OCI-LY7 (cell line): Measurements from ENCODE around the gene FBXO42. TPM values are rescaled to one million over a fixed set of nuclear protein-coding genes. Genes with fewer than 3 reads are reported as not detected.

ENCODE experiments used
- BruUV-seq: library from RNA; stranded (reverse); fragments of 400-500 nt; replicated peaks from 2 replicates; lab custom pipeline; 2021; lab: Mats Ljungman, UMichigan
- CTCF ChIA-PET: fragments of 300-600 bp; sonication (Branson Sonifier 250); formaldehyde crosslinking; loops from one replicate; lab custom pipeline; 2022; ENCODE audit warnings: antibody characterized with exemption; ENCODE audit not compliant: unreplicated experiment; lab: Charles Lee
- POLR2A ChIA-PET: fragments of 300-600 bp; sonication (Branson Sonifier 250); formaldehyde crosslinking; loops from one replicate; lab custom pipeline; 2022; ENCODE audit warnings: antibody characterized with exemption; lab: Charles Lee
- DNase-seq: peaks from one replicate; pipeline ENCODE4 v3.0.0-alpha.2; 2015; ENCODE audit warnings: low spot score
- H2AFZ ChIP-seq: fragments of 200-600 bp; sonication (generic), shearing (Covaris generic); 2 replicates; pipeline ENCODE4 v1.6.1; 2014; ENCODE audit warnings: mild to moderate bottlenecking, antibody characterized with exemption, low read length, moderate library complexity
- H3K27ac ChIP-seq: fragments of 200-600 bp; sonication (generic); 2 replicates; pipeline ENCODE4 v1.5.1; 2014; ENCODE audit warnings: mixed run types, low read depth, mild to moderate bottlenecking, moderate library complexity, low read length, inconsistent platforms; ENCODE audit not compliant: poor library complexity, severe bottlenecking
- H3K36me3 ChIP-seq: fragments of 200-600 bp; sonication (generic); 2 replicates; pipeline ENCODE4 v1.6.1; 2014; ENCODE audit warnings: mild to moderate bottlenecking, antibody characterized with exemption, low read length, moderate library complexity, mixed read lengths; ENCODE audit not compliant: insufficient read depth
- H3K4me1 ChIP-seq: fragments of 200-600 bp; sonication (generic); 2 replicates; pipeline ENCODE4 v1.5.1; 2014; ENCODE audit warnings: mild to moderate bottlenecking, low read length; ENCODE audit not compliant: insufficient read depth, poor library complexity, severe bottlenecking
- H3K4me2 ChIP-seq: fragments of 200-600 bp; sonication (generic); 2 replicates; pipeline ENCODE4 v1.6.1; 2014; ENCODE audit warnings: mild to moderate bottlenecking, low read length
- H3K4me3 ChIP-seq: fragments of 200-600 bp; sonication (generic); 2 replicates; pipeline ENCODE4 v1.5.1; 2014; ENCODE audit warnings: mild to moderate bottlenecking, low read depth, low read length; ENCODE audit not compliant: poor library complexity, severe bottlenecking
- H3K79me2 ChIP-seq: fragments of 200-600 bp; sonication (generic); 2 replicates; pipeline ENCODE4 v1.6.1; 2016; ENCODE audit warnings: low read depth, mild to moderate bottlenecking, low read length, moderate library complexity, mixed read lengths; ENCODE audit not compliant: insufficient read depth
- H3K9me2 ChIP-seq: fragments of 200-600 bp; sonication (generic); 2 replicates; pipeline ENCODE4 v1.6.1; 2016; ENCODE audit warnings: mild to moderate bottlenecking, low read length, mixed read lengths; ENCODE audit not compliant: insufficient read depth
- H3K9me3 ChIP-seq: fragments of 200-600 bp; sonication (generic); 2 replicates; pipeline ENCODE4 v1.6.1; 2014; ENCODE audit warnings: mild to moderate bottlenecking, mixed run types, low read length, mixed read lengths
- H4K20me1 ChIP-seq: fragments of 200-600 bp; sonication (generic); 2 replicates; pipeline ENCODE4 v1.6.1; 2014; ENCODE audit warnings: mild to moderate bottlenecking, antibody characterized with exemption, low read length, moderate library complexity, mixed read lengths; ENCODE audit not compliant: insufficient read depth
- CTCF ChIP-seq: fragments of 200-600 bp; sonication (generic); conservative IDR thresholded peaks from 2 replicates; pipeline ENCODE4 v1.5.1; 2014; ENCODE audit warnings: mild to moderate bottlenecking, antibody characterized with exemption, low read length, moderate library complexity, mixed read lengths
- EZH2phosphoT487 ChIP-seq: fragments of 200-600 bp; sonication (generic); IDR thresholded peaks from 2 replicates; pipeline ENCODE4 v1.6.1; 2018; ENCODE audit warnings: low read depth, borderline replicate concordance, mild to moderate bottlenecking, mixed run types, antibody characterized with exemption, low read length, moderate library complexity, mixed read lengths
- intact Hi-C: fragments of 100-400 bp; cut with micrococcal nuclease; formaldehyde crosslinking; loops from one replicate; pipeline ENCODE4 v1.10.0; 2022; ENCODE audit not compliant: unreplicated experiment
- total RNA-seq, 2 experiments: library from RNA; depleted of rRNA in 1 of 2; stranded (reverse); fragments of >200 nt in 1 of 2; shearing (Covaris generic) in 1 of 2; gene quantifications; 2 replicates each; pipeline ENCODE4 v1.2.3, GENCODE V29; 2014 to 2022

The FBXO42 gene
- total RNA-seq, 2 experiments from 2014 or later = 20.0 to 22.9 TPM

GRCh38 chr1:16372535-16373285 lies 20.4 kb upstream of the FBXO42 start:
- BruUV-seq = no TSS peak
- Histone ChIP-seq H2AFZ (no peak overlapping the region), H3K4me2 (no peak overlapping the region), H3K27ac (no peak overlapping the region), H4K20me1 (peaks cover 47% of the 10 kb centered on the region), H3K79me2 (peaks cover 99% of the 10 kb centered on the region), H3K4me3 (no peak overlapping the region), H3K36me3 (peaks cover 41% of the 10 kb centered on the region; the same call in 1 of the 2 replicates), H3K9me2 (no peaks in the 10 kb centered on the region), H3K4me1 (peaks cover 11% of the 10 kb centered on the region), H3K9me3 (no peaks in the 10 kb centered on the region)
- CTCF ChIA-PET = no interaction called here
- no peak for DNase-seq
- POLR2A ChIA-PET = interaction anchor here (0.8 to 1.2 kb wide), 2 partner anchors 14 to 153 kb away, joined by 3 read pairs; no protein-coding TSS in a partner anchor
- TF ChIP-seq EZH2phosphoT487 = no peak
- no peak for TF ChIP-seq CTCF
- intact Hi-C loops = no loop called here

GRCh38 chr1:16371725-16372124 lies 19.4 kb upstream of the FBXO42 start:
- H3K4me1 ChIP-seq = peaks cover 11% of the 10 kb centered on the region
- no peak for TF ChIP-seq CTCF
- TF ChIP-seq EZH2phosphoT487 = no peak
- CTCF ChIA-PET = no interaction called here

GRCh38 chr1:16369821-16370220 lies 17.5 kb upstream of the FBXO42 start:
- H3K79me2 ChIP-seq = peaks cover 73% of the 10 kb centered on the region
- intact Hi-C loops = loop anchor here (5.0 kb wide), 2 partner anchors 133 to 163 kb away; partner anchors contain the start of gene CPLANE2
- no peak overlapping the region for H3K4me3 ChIP-seq
- peaks cover 27% of the 10 kb centered on the region; the same call in 1 of the 2 replicates for H3K36me3 ChIP-seq
- no TSS peak for BruUV-seq
- CTCF ChIA-PET = no interaction called here
- TF ChIP-seq EZH2phosphoT487 (no peak), CTCF (no peak)
- no peaks in the 10 kb centered on the region for H3K9me3 ChIP-seq
- H3K4me2 ChIP-seq = peak overlapping the region; percentile 97; the same call in 1 of the 2 replicates
- DNase-seq = no peak
- POLR2A ChIA-PET = interaction anchor here (0.6 to 1.3 kb wide), 3 partner anchors 15 to 238 kb away, joined by 3 read pairs; no protein-coding TSS in a partner anchor
- no peaks in the 10 kb centered on the region for H3K9me2 ChIP-seq
- peaks cover 17% of the 10 kb centered on the region for H3K4me1 ChIP-seq
- H3K27ac ChIP-seq = no peak overlapping the region
- peaks cover 29% of the 10 kb centered on the region for H4K20me1 ChIP-seq
- H2AFZ ChIP-seq = no peak overlapping the region

More at GRCh38 chr1:16371725-16372124, 19.4 kb upstream of the FBXO42 start:
- no peaks in the 10 kb centered on the region for H3K9me3 ChIP-seq
- no peak overlapping the region for H2AFZ ChIP-seq
- no peak overlapping the region for H3K4me3 ChIP-seq
- no peaks in the 10 kb centered on the region for H3K9me2 ChIP-seq
- peaks cover 40% of the 10 kb centered on the region; the same call in 1 of the 2 replicates for H3K36me3 ChIP-seq
- H4K20me1 ChIP-seq = peaks cover 40% of the 10 kb centered on the region
- BruUV-seq = no TSS peak
- no peak overlapping the region for H3K27ac ChIP-seq
- peaks cover 92% of the 10 kb centered on the region for H3K79me2 ChIP-seq
- POLR2A ChIA-PET = interaction anchor here (0.7 kb wide), 1 partner anchor 28 kb away, joined by 6 read pairs; no protein-coding TSS in a partner anchor
- intact Hi-C loops = no loop called here
- no peak for DNase-seq
- no peak overlapping the region for H3K4me2 ChIP-seq
